Neural cell (in vitro differentiated cells): ENCODE results near the gene BHMT. TPM values are rescaled to one million over a fixed set of nuclear protein-coding genes. Genes with fewer than 3 reads are reported as not detected.

Experiments used
- H2AFZ ChIP-seq: fragments of 200-600, 300-800 bp; sonication (generic), shearing (Covaris generic); 2 replicates; pipeline ENCODE4 v1.6.0; 2014; ENCODE audit warnings: low read depth, mild to moderate bottlenecking, antibody characterized with exemption, low read length, moderate library complexity
- H3F3A ChIP-seq: fragments of 200-600 bp; shearing (Covaris generic); 2 replicates; pipeline ENCODE4 v1.6.1; 2016; ENCODE audit warnings: mild to moderate bottlenecking, moderate library complexity, mixed read lengths, antibody characterized with exemption, low read length; ENCODE audit not compliant: insufficient read depth, poor library complexity, severe bottlenecking
- H3K27ac ChIP-seq: fragments of 200-600, 300-800 bp; sonication (generic), shearing (Covaris generic); 2 replicates; pipeline ENCODE4 v1.5.1; 2014; ENCODE audit warnings: mild to moderate bottlenecking, low read length, moderate library complexity
- H3K27me3 ChIP-seq: fragments of 300-800, 200-600 bp; sonication (generic), shearing (Covaris generic); 2 replicates; pipeline ENCODE4 v1.6.0; 2014; ENCODE audit warnings: mild to moderate bottlenecking, low read depth, low read length, moderate library complexity; ENCODE audit not compliant: insufficient read depth
- H3K36me3 ChIP-seq: fragments of 300-800, 200-600 bp; sonication (generic), shearing (Covaris generic); 2 replicates; pipeline ENCODE4 v1.5.1; 2014; ENCODE audit warnings: mild to moderate bottlenecking, antibody characterized with exemption, low read length, moderate library complexity; ENCODE audit not compliant: insufficient read depth
- H3K4me2 ChIP-seq: fragments of 300-800, 200-600 bp; sonication (generic), shearing (Covaris generic); 2 replicates; pipeline ENCODE4 v1.6.0; 2014; ENCODE audit warnings: mild to moderate bottlenecking, low read length
- H3K4me3 ChIP-seq: fragments of 300-800, 200-600 bp; sonication (generic), shearing (Covaris generic); 2 replicates; pipeline ENCODE4 v1.5.1; 2014; ENCODE audit warnings: mild to moderate bottlenecking, low read length, moderate library complexity
- H3K79me2 ChIP-seq: fragments of 200-600 bp; shearing (Covaris generic); replicated peaks from 2 replicates; pipeline ENCODE4 v1.6.0; 2014; ENCODE audit warnings: mild to moderate bottlenecking, low read length, moderate library complexity; ENCODE audit not compliant: insufficient read depth
- H3K9ac ChIP-seq: fragments of 300-800, 200-600 bp; sonication (generic), shearing (Covaris generic); 2 replicates; pipeline ENCODE4 v1.6.1; 2016; ENCODE audit warnings: mild to moderate bottlenecking, low read length, mixed read lengths
- H3K9me2 ChIP-seq: fragments of 200-600 bp; shearing (Covaris generic); 2 replicates; pipeline ENCODE4 v1.6.1; 2016; ENCODE audit warnings: mild to moderate bottlenecking, low read length, mixed read lengths; ENCODE audit not compliant: insufficient read depth
- H3K9me3 ChIP-seq: fragments of 200-600, 300-800 bp; sonication (generic), shearing (Covaris generic); 2 replicates; pipeline ENCODE4 v1.6.1; 2016; ENCODE audit warnings: mild to moderate bottlenecking, mixed run types, low read length, moderate library complexity, mixed read lengths
- H4K20me1 ChIP-seq: fragments of 200-600 bp; shearing (Covaris generic); 2 replicates; pipeline ENCODE4 v1.6.1; 2016; ENCODE audit warnings: mild to moderate bottlenecking, mixed run types; ENCODE audit not compliant: insufficient read depth
- EP300 ChIP-seq: fragments of 450-650 bp; conservative IDR thresholded peaks from 2 replicates; pipeline ENCODE4 v1.6.1; 2014; ENCODE audit warnings: antibody characterized with exemption, mild to moderate bottlenecking, moderate library complexity; ENCODE audit not compliant: poor library complexity, severe bottlenecking
- EZH2 ChIP-seq: fragments of 200-600, 300-800 bp; shearing (Covaris generic), sonication (generic); IDR thresholded peaks from 2 replicates; pipeline ENCODE4 v1.6.1; 2014; ENCODE audit warnings: antibody characterized with exemption, low read length, borderline replicate concordance, mild to moderate bottlenecking; ENCODE audit not compliant: insufficient read depth, poor library complexity, severe bottlenecking
- MXI1 ChIP-seq: fragments of 450-650 bp; conservative IDR thresholded peaks from 2 replicates; pipeline ENCODE4 v1.6.1; 2014; ENCODE audit warnings: antibody characterized with exemption, mild to moderate bottlenecking; ENCODE audit not compliant: poor library complexity, severe bottlenecking
- POLR2AphosphoS5 ChIP-seq: IDR thresholded peaks from 2 replicates; pipeline ENCODE4 v1.6.1; 2012
- RAD21 ChIP-seq: fragments of 450-650 bp; conservative IDR thresholded peaks from 2 replicates; pipeline ENCODE4 v1.6.1; 2014; ENCODE audit warnings: antibody characterized with exemption, mild to moderate bottlenecking, moderate library complexity
- SMC3 ChIP-seq: fragments of 450-650 bp; conservative IDR thresholded peaks from 2 replicates; pipeline ENCODE4 v1.6.1; 2014; ENCODE audit warnings: antibody characterized with exemption, mild to moderate bottlenecking, moderate library complexity; ENCODE audit not compliant: poor library complexity
- TAF1 ChIP-seq: IDR thresholded peaks from 2 replicates; pipeline ENCODE4 v1.6.1; 2012; ENCODE audit warnings: low read depth
- polyA plus RNA-seq: library from polyadenylated mRNA; depleted of rRNA; stranded (reverse); fragments of >200 nt; gene quantifications from 2 replicates; pipeline ENCODE4 v1.2.3, GENCODE V29; 2014
- TF ChIP-seq, protein P1 (sequence below): IDR thresholded peaks from 2 replicates; pipeline ENCODE4 v1.6.1; 2012; ENCODE audit warnings: borderline replicate concordance
- TF ChIP-seq, protein P2 (sequence below): fragments of 450-650 bp; IDR thresholded peaks from 2 replicates; pipeline ENCODE4 v1.5.1; 2014; ENCODE audit warnings: antibody characterized with exemption, mild to moderate bottlenecking, moderate library complexity; ENCODE audit not compliant: poor library complexity, severe bottlenecking

BHMT gene
- polyA plus RNA-seq, 1 donor from 2014 or later: not detected

DNA sequence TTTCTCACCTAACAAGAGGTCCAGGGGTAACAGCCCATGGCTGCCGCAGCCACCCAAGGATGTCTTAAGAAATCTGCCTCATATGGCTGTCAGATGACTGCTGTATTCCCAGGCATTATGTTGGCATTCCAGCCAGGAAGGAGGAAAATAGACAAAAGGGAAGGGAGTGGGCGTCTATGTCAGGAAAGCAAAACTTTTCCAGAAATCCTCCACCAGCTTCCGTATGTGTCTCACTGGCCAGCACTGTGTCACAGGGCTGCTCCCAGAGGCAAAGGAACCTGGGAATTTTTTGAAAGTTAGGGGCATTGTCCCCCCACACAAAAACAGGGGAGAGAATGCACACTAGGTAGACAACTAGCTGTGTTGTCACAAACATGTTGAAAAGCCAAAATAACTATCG, 34.8 kb upstream of the BHMT start:
- Histone ChIP-seq H3K27me3 (no peaks in the 10 kb centered on the region), H3K36me3 (no peaks in the 10 kb centered on the region), H4K20me1 (no peaks in the 10 kb centered on the region), H3K9me2 (no peaks in the 10 kb centered on the region), H3K4me3 (no peak overlapping the region), H3K79me2 (no peaks in the 10 kb centered on the region), H3K27ac (no peak overlapping the region), H3F3A (no peaks in the 10 kb centered on the region), H2AFZ (no peak overlapping the region), H3K9me3 (no peaks in the 10 kb centered on the region), H3K9ac (no peak overlapping the region), H3K4me2 (no peak overlapping the region)
- TF ChIP-seq, protein P1, sequence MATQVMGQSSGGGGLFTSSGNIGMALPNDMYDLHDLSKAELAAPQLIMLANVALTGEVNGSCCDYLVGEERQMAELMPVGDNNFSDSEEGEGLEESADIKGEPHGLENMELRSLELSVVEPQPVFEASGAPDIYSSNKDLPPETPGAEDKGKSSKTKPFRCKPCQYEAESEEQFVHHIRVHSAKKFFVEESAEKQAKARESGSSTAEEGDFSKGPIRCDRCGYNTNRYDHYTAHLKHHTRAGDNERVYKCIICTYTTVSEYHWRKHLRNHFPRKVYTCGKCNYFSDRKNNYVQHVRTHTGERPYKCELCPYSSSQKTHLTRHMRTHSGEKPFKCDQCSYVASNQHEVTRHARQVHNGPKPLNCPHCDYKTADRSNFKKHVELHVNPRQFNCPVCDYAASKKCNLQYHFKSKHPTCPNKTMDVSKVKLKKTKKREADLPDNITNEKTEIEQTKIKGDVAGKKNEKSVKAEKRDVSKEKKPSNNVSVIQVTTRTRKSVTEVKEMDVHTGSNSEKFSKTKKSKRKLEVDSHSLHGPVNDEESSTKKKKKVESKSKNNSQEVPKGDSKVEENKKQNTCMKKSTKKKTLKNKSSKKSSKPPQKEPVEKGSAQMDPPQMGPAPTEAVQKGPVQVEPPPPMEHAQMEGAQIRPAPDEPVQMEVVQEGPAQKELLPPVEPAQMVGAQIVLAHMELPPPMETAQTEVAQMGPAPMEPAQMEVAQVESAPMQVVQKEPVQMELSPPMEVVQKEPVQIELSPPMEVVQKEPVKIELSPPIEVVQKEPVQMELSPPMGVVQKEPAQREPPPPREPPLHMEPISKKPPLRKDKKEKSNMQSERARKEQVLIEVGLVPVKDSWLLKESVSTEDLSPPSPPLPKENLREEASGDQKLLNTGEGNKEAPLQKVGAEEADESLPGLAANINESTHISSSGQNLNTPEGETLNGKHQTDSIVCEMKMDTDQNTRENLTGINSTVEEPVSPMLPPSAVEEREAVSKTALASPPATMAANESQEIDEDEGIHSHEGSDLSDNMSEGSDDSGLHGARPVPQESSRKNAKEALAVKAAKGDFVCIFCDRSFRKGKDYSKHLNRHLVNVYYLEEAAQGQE: no peak
- no peak for TF ChIP-seq RAD21
- no peak for TF ChIP-seq EZH2
- TF ChIP-seq, protein P2, sequence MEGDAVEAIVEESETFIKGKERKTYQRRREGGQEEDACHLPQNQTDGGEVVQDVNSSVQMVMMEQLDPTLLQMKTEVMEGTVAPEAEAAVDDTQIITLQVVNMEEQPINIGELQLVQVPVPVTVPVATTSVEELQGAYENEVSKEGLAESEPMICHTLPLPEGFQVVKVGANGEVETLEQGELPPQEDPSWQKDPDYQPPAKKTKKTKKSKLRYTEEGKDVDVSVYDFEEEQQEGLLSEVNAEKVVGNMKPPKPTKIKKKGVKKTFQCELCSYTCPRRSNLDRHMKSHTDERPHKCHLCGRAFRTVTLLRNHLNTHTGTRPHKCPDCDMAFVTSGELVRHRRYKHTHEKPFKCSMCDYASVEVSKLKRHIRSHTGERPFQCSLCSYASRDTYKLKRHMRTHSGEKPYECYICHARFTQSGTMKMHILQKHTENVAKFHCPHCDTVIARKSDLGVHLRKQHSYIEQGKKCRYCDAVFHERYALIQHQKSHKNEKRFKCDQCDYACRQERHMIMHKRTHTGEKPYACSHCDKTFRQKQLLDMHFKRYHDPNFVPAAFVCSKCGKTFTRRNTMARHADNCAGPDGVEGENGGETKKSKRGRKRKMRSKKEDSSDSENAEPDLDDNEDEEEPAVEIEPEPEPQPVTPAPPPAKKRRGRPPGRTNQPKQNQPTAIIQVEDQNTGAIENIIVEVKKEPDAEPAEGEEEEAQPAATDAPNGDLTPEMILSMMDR: no peak
- no peak for TF ChIP-seq SMC3
- no peak for TF ChIP-seq EP300
- no peak for TF ChIP-seq MXI1
- TF ChIP-seq POLR2AphosphoS5: no peak
- no peak for TF ChIP-seq TAF1

DNA sequence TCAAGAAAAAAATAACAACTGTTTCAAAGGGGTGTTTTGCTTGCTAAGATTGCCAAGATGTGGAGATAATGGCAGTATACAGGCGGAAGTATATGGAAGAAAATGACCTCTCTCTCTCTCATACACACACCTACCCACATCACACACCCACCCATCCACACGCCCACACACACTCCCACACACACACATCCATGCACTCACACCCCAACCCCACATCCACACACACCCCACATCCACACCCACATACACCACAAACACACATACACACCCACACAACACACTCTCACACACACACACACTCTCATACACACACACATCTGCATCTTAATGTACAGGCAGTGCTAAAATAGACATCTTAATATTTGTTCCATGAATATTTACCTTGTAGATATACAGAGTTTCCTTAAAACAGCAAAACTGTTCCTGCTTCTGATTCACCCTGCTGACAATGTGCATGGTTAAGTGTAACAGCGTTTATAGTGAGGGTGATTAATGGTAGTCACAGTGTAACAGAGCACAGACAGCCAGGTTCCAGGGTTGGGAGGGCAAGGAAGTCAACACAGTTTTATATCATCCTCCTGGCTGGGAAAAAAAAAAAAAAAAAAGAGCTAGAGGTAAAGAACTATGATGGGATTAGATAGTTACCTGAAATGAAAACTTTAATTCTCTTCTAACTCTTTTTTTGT, 33.8 kb upstream of the BHMT start:
- Histone ChIP-seq H3K79me2 (no peaks in the 10 kb centered on the region), H3K9ac (no peak overlapping the region), H3K9me3 (no peaks in the 10 kb centered on the region), H3K9me2 (no peaks in the 10 kb centered on the region), H3K36me3 (no peaks in the 10 kb centered on the region), H4K20me1 (no peaks in the 10 kb centered on the region), H3K27me3 (no peaks in the 10 kb centered on the region), H3K4me2 (no peak overlapping the region), H3K27ac (no peak overlapping the region), H2AFZ (no peak overlapping the region), H3F3A (no peaks in the 10 kb centered on the region), H3K4me3 (no peak overlapping the region)
- TF ChIP-seq TAF1 (no peak), SMC3 (no peak), MXI1 (no peak), RAD21 (no peak), EP300 (no peak), POLR2AphosphoS5 (no peak), EZH2 (no peak)
- TF ChIP-seq, protein P1: no peak
- TF ChIP-seq, protein P2: no peak
